GM19035 (cell line): ENCODE measurements around the gene MTG2.
"Not testable (repeated sequence)": the region's sequence is repeated elsewhere in the genome, so short reads cannot be mapped to it uniquely, and the experiment has no call there.

ENCODE experiments used
- ATAC-seq: cut with Tn5 transposase; IDR thresholded peaks from one replicate; pipeline ENCODE4 v1.9.1; 2021; ENCODE audit not compliant: unreplicated experiment

MTG2 gene

GRCh38 chr20:62143957-62144825 is 38.6 kb upstream of the MTG2 start:
- peak; percentile 28 for ATAC-seq

- ATAC-seq, result no peak
Measured at GRCh38 chr20:62145688-62146018, 37.2 kb upstream of the MTG2 start.

GRCh38 chr20:62146019-62146755 is 36.6 kb upstream of the MTG2 start:
- no peak for ATAC-seq

- ATAC-seq, result no peak
Measured at GRCh38 chr20:62147125-62147524, 35.7 kb upstream of the MTG2 start.

GRCh38 chr20:62147528-62147927 is 35.3 kb upstream of the MTG2 start:
- ATAC-seq, result no peak

GRCh38 chr20:62148383-62148782 is 34.4 kb upstream of the MTG2 start:
- ATAC-seq, result not testable (repeated sequence)

GRCh38 chr20:62148908-62149314 is 33.9 kb upstream of the MTG2 start:
- ATAC-seq, result no peak

GRCh38 chr20:62149532-62150309 is 33.1 kb upstream of the MTG2 start:
- no peak for ATAC-seq

- no peak for ATAC-seq
Measured at GRCh38 chr20:62150310-62150575, 32.6 kb upstream of the MTG2 start.

GRCh38 chr20:62151225-62151624 is 31.6 kb upstream of the MTG2 start:
- no peak for ATAC-seq

GRCh38 chr20:62151835-62152364 is 30.9 kb upstream of the MTG2 start:
- ATAC-seq, result no peak

- no peak for ATAC-seq
Measured at GRCh38 chr20:62155428-62156253, 27.2 kb upstream of the MTG2 start.

- ATAC-seq, result no peak
Measured at GRCh38 chr20:62156254-62156556, 26.6 kb upstream of the MTG2 start.

GRCh38 chr20:62156592-62157386 is 26.0 kb upstream of the MTG2 start:
- no peak for ATAC-seq

GRCh38 chr20:62157387-62158087 is 25.3 kb upstream of the MTG2 start:
- ATAC-seq, result no peak

GRCh38 chr20:62158088-62158400 is 24.8 kb upstream of the MTG2 start:
- no peak for ATAC-seq

GRCh38 chr20:62158541-62158940 is 24.3 kb upstream of the MTG2 start:
- no peak for ATAC-seq

GRCh38 chr20:62159052-62159451 is 23.8 kb upstream of the MTG2 start:
- no peak for ATAC-seq

- no peak for ATAC-seq
Measured at GRCh38 chr20:62159839-62160238, 23.0 kb upstream of the MTG2 start.

GRCh38 chr20:62160253-62160652 is 22.6 kb upstream of the MTG2 start:
- no peak for ATAC-seq
